OCI-LY7 (cell line): Measurements from ENCODE around the gene PRTN3.
"Not testable (repeated sequence)": the region's sequence is repeated elsewhere in the genome, so short reads cannot be mapped to it uniquely, and the experiment has no call there.

ENCODE experiments used
- CTCF ChIP-seq: fragments of 200-600 bp; sonication (generic); conservative IDR thresholded peaks from 2 replicates; pipeline ENCODE4 v1.5.1; 2014; ENCODE audit warnings: mild to moderate bottlenecking, antibody characterized with exemption, low read length, moderate library complexity, mixed read lengths
- EZH2phosphoT487 ChIP-seq: fragments of 200-600 bp; sonication (generic); IDR thresholded peaks from 2 replicates; pipeline ENCODE4 v1.6.1; 2018; ENCODE audit warnings: low read depth, borderline replicate concordance, mild to moderate bottlenecking, mixed run types, antibody characterized with exemption, low read length, moderate library complexity, mixed read lengths

GRCh38 chr19:853614-854220 is 12.9 kb downstream of the PRTN3 start:
- not testable (repeated sequence) for TF ChIP-seq CTCF, EZH2phosphoT487
